ENCODE measurements around the gene GPC6. TPM values are rescaled to one million over a fixed set of nuclear protein-coding genes. Genes with fewer than 3 reads are reported as not detected.

GPC6 gene
- total and polyA plus RNA-seq, 4 donors, result 5.9 to 29.1 (median 18.2) TPM

- Histone ChIP-seq H3K27me3 (ENCODE audit: control insufficient read depth in 4 of 4, insufficient read depth in 4 of 4, low read length in 3 of 4) (no peaks in the 10 kb centered on the region), H3K4me3 (ENCODE audit: low read depth in 1 of 3, low read length in 3 of 3) (no peak overlapping the region), H3K9ac (ENCODE audit: low read depth in 1 of 2, low read length in 2 of 2) (no peak overlapping the region), H3K9me3 (ENCODE audit: control insufficient read depth in 4 of 4, low read length in 3 of 4) (no peaks in the 10 kb centered on the region), H3K27ac (ENCODE audit: low read depth in 1 of 2, low read length in 2 of 2) (no peak overlapping the region), H3K4me1 (ENCODE audit: control insufficient read depth in 4 of 4, insufficient read depth in 4 of 4, low read length in 3 of 4) (no peaks in the 10 kb centered on the region), H3K36me3 (ENCODE audit: control insufficient read depth in 4 of 4, insufficient read depth in 3 of 4, low read depth in 1 of 4, low read length in 3 of 4) (no peaks in the 10 kb centered on the region)
- no peak for DNase-seq (ENCODE audit: low spot score)
- TF ChIP-seq EGR1 (IDR thresholded peaks at IDR 0.05; ENCODE audit: low read depth in 2 of 2), result no peak
- TF ChIP-seq REST (IDR thresholded peaks at IDR 0.05), result no peak
- TF ChIP-seq GABPA (IDR thresholded peaks at IDR 0.05 in 1 of 2, conservative IDR thresholded peaks at IDR 0.05 in 1 of 2), result no peak
- no peak for TF ChIP-seq HNF4G (IDR thresholded peaks at IDR 0.05)
- no peak for TF ChIP-seq FOXA1 (IDR thresholded peaks at IDR 0.05)
- no peak for TF ChIP-seq TAF1 (conservative IDR thresholded peaks at IDR 0.05)
- TF ChIP-seq ATF3 (IDR thresholded peaks at IDR 0.05), result no peak
- 92% methylated on average over 2 of the region's 2 CpGs for WGBS
Measured at GRCh38 chr13:93296584-93296983, 70.0 kb downstream of the GPC6 start.

GRCh38 chr13:93298713-93299112 is 72.1 kb downstream of the GPC6 start:
- no peaks in the 10 kb centered on the region for H3K4me1 ChIP-seq (ENCODE audit: control insufficient read depth in 4 of 4, insufficient read depth in 4 of 4, low read length in 3 of 4)
- WGBS, result 96% methylated on average over 4 of the region's 4 CpGs

More at GRCh38 chr13:93298713-93299112, 72.1 kb downstream of the GPC6 start:
- Histone ChIP-seq H3K9ac (ENCODE audit: low read depth in 1 of 2, low read length in 2 of 2) (no peak overlapping the region), H3K4me3 (ENCODE audit: low read depth in 1 of 3, low read length in 3 of 3) (no peak overlapping the region), H3K27ac (ENCODE audit: low read depth in 1 of 2, low read length in 2 of 2) (no peak overlapping the region), H3K36me3 (ENCODE audit: control insufficient read depth in 4 of 4, insufficient read depth in 3 of 4, low read depth in 1 of 4, low read length in 3 of 4) (no peaks in the 10 kb centered on the region), H3K9me3 (ENCODE audit: control insufficient read depth in 4 of 4, low read length in 3 of 4) (no peaks in the 10 kb centered on the region), H3K27me3 (ENCODE audit: control insufficient read depth in 4 of 4, insufficient read depth in 4 of 4, low read length in 3 of 4) (no peaks in the 10 kb centered on the region)
- no peak for TF ChIP-seq YY1 (IDR thresholded peaks at IDR 0.05)
- TF ChIP-seq EGR1 (IDR thresholded peaks at IDR 0.05; ENCODE audit: low read depth in 2 of 2), result no peak
- TF ChIP-seq ZBTB33 (IDR thresholded peaks at IDR 0.05), result no peak
- no peak for TF ChIP-seq REST (IDR thresholded peaks at IDR 0.05)
- TF ChIP-seq RXRA (IDR thresholded peaks at IDR 0.05), result no peak
- TF ChIP-seq MAX (IDR thresholded peaks at IDR 0.05), result no peak
- TF ChIP-seq ATF3 (IDR thresholded peaks at IDR 0.05), result no peak
- no peak for TF ChIP-seq FOXA1 (IDR thresholded peaks at IDR 0.05)
- no peak for TF ChIP-seq GABPA (IDR thresholded peaks at IDR 0.05 in 1 of 2, conservative IDR thresholded peaks at IDR 0.05 in 1 of 2)
- no peak for TF ChIP-seq SP1 (IDR thresholded peaks at IDR 0.05)
- no peak for TF ChIP-seq FOXA2 (IDR thresholded peaks at IDR 0.05)
- TF ChIP-seq RAD21 (IDR thresholded peaks at IDR 0.05), result no peak
- DNase-seq (ENCODE audit: low spot score), result no peak

Data from liver (tissue), 9 donors.